ENCODE data around the gene LAMP1.

Gene LAMP1

GRCh38 chr13:113319371-113319770 lies 22.3 kb downstream of the LAMP1 start:
- in situ Hi-C loops (cut with MboI; ENCODE audit: low pct_unique_long_range_greater_than_20kb, low sequenced_read_pairs, unreplicated experiment) = no loop called here
- no peak for DNase-seq (ENCODE audit: low spot score)
- TF ChIP-seq CTCF (IDR thresholded peaks at IDR 0.05; ENCODE audit: extremely low read depth, insufficient read depth, missing control alignments) = no peak

- DNase-seq (ENCODE audit: low spot score) = no peak
- TF ChIP-seq CTCF (IDR thresholded peaks at IDR 0.05; ENCODE audit: extremely low read depth, insufficient read depth, missing control alignments) = no peak
- in situ Hi-C loops (cut with MboI; ENCODE audit: low pct_unique_long_range_greater_than_20kb, low sequenced_read_pairs, unreplicated experiment) = no loop called here
Measured at GRCh38 chr13:113320226-113320875, 23.3 kb downstream of the LAMP1 start.

DNA sequence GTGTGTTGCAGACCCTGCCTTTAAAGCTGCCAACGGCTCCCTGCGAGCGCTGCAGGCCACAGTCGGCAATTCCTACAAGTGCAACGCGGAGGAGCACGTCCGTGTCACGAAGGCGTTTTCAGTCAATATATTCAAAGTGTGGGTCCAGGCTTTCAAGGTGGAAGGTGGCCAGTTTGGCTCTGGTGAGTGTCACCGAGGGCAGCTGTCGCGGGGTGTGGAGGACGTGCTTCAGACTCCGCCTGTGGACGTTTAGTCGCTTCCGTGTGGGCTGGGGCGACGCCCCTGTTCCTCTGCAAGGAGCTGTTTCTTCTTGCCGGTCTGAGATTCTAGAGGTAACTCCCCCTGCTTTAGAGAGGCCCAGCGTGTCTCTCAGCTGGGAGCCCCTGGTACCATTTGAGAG lies 24.5 kb downstream of the LAMP1 start:
- no peak for DNase-seq (ENCODE audit: low spot score)
- in situ Hi-C loops (cut with MboI; ENCODE audit: low pct_unique_long_range_greater_than_20kb, low sequenced_read_pairs, unreplicated experiment) = no loop called here

DNA sequence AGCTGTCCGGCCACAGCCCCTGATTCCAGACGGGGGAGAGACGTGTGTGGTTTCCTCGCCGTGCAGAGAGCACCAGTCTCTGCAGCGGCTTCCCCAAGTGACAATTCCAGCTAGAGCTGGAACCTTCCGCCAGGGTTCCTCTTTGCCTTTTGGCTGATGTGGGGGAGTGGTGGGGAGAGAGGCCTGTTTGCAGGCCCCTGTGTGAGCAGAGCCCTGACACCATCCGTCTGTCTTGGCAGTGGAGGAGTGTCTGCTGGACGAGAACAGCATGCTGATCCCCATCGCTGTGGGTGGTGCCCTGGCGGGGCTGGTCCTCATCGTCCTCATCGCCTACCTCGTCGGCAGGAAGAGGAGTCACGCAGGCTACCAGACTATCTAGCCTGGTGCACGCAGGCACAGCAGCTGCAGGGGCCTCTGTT lies 25.0 kb downstream of the LAMP1 start:
- in situ Hi-C loops (cut with MboI; ENCODE audit: low pct_unique_long_range_greater_than_20kb, low sequenced_read_pairs, unreplicated experiment) = no loop called here
- no peak for DNase-seq (ENCODE audit: low spot score)
- TF ChIP-seq CTCF (IDR thresholded peaks at IDR 0.05; ENCODE audit: extremely low read depth, insufficient read depth, missing control alignments) = no peak

More for the DNA sequence above, 24.5 kb downstream of the LAMP1 start:
- TF ChIP-seq CTCF (IDR thresholded peaks at IDR 0.05; ENCODE audit: extremely low read depth, insufficient read depth, missing control alignments) = no peak

DNA sequence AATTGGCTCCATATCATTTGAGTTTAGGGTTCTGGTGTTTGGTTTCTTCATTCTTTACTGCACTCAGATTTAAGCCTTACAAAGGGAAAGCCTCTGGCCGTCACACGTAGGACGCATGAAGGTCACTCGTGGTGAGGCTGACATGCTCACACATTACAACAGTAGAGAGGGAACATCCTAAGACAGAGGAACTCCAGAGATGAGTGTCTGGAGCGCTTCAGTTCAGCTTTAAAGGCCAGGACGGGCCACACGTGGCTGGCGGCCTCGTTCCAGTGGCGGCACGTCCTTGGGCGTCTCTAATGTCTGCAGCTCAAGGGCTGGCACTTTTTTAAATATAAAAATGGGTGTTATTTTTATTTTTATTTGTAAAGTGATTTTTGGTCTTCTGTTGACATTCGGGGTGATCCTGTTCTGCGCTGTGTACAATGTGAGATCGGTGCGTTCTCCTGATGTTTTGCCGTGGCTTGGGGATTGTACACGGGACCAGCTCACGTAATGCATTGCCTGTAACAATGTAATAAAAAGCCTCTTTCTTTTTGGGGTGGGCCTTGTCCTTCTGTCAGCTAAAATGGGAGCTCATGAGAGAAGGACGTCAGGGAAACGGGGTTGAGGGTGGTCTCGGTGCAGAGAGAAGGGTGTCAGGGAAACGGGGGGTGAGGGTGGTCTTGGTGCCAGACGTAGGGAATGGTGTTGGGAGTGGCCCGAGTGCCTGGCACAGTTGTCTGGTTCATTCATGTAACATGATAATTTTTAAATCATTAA lies 26.0 kb downstream of the LAMP1 start:
- in situ Hi-C loops (cut with MboI; ENCODE audit: low pct_unique_long_range_greater_than_20kb, low sequenced_read_pairs, unreplicated experiment) = no loop called here
- no peak for TF ChIP-seq CTCF (IDR thresholded peaks at IDR 0.05; ENCODE audit: extremely low read depth, insufficient read depth, missing control alignments)
- no peak for DNase-seq (ENCODE audit: low spot score)

DNA sequence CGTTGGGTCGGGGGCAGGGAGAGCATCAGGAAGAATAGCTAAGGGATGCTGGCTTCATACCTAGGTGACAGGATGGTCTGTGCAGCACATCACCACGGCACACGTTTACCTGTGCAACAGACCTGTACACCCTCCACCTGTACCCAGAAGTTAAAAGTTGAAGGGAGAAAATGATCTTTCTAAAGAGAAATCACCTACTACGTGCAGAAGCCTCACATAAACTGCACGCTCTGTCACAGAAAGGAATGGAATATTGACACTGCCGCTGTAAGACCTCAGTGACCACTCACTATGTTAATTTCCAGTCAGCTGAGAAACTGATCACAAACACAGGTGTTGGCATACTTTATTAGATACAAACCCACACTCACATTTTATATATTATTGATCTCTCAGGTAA lies 26.8 kb downstream of the LAMP1 start:
- TF ChIP-seq CTCF (IDR thresholded peaks at IDR 0.05; ENCODE audit: extremely low read depth, insufficient read depth, missing control alignments) = no peak

More for the DNA sequence above, 26.8 kb downstream of the LAMP1 start:
- in situ Hi-C loops (cut with MboI; ENCODE audit: low pct_unique_long_range_greater_than_20kb, low sequenced_read_pairs, unreplicated experiment) = no loop called here
- DNase-seq (ENCODE audit: low spot score) = no peak

All from GM13977 (cell line).